Measurements from ENCODE around the gene ZNF697.

DNA sequence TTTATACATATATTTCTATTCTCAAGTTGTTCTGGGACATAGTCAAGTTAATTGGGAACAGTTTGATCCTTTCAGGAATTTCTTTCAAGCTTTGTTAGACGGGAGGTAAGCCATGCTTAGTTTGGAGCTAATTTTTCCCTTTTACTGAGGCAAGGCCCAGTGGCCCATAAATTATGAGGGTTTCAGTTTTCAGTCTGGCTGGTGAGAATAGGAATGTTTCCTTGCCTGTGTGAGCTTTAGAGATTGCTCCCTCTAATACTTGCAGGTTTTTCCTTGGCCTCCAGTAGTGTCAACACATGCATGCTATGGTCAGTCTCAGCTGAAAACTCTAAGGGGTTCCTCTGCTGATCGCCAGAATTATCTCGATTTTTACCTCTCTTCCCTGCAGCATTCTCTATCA is 49.5 kb upstream of the ZNF697 start:
- TF ChIP-seq CTCF (IDR thresholded peaks at IDR 0.05): no peak
- no peak for TF ChIP-seq POLR2A (IDR thresholded peaks at IDR 0.05)
